H9 (cell line): ENCODE measurements around the gene HKDC1. TPM values are rescaled to one million over a fixed set of nuclear protein-coding genes. Genes with fewer than 3 reads are reported as not detected.

Experiments
- DNase-seq: peaks from one replicate; pipeline ENCODE4 v3.0.0-alpha.2; 2017
- H2AFZ ChIP-seq: one replicate; pipeline ENCODE4 v1.6.1; 2013; ENCODE audit warnings: mild to moderate bottlenecking, low read length, control low read depth, moderate library complexity
- H2AK5ac ChIP-seq: 2 replicates; pipeline ENCODE4 v1.6.1; 2013; ENCODE audit warnings: low read length, control low read depth, mixed read lengths; ENCODE audit not compliant: insufficient read length
- H2BK120ac ChIP-seq: one replicate; pipeline ENCODE4 v1.6.1; 2013; ENCODE audit warnings: low read depth, mild to moderate bottlenecking, low read length, control low read depth, inconsistent platforms; ENCODE audit not compliant: poor library complexity, severe bottlenecking
- H2BK12ac ChIP-seq: 2 replicates; pipeline ENCODE4 v1.6.1; 2013; ENCODE audit warnings: low read length, control low read depth, mixed read lengths, low read depth; ENCODE audit not compliant: insufficient read length
- H2BK15ac ChIP-seq: 2 replicates; pipeline ENCODE4 v1.6.1; 2013; ENCODE audit warnings: low read depth, low read length, control low read depth
- H2BK20ac ChIP-seq: one replicate; pipeline ENCODE4 v1.6.1; 2013; ENCODE audit warnings: low read depth, mild to moderate bottlenecking, low read length, control low read depth, inconsistent platforms; ENCODE audit not compliant: poor library complexity, severe bottlenecking
- H2BK5ac ChIP-seq: 2 replicates; pipeline ENCODE4 v1.6.1; 2013; ENCODE audit warnings: low read length, control low read depth, mixed read lengths; ENCODE audit not compliant: insufficient read length
- H3K14ac ChIP-seq: 2 replicates; pipeline ENCODE4 v1.6.1; 2013; ENCODE audit warnings: low read length, control low read depth; ENCODE audit not compliant: insufficient read depth
- H3K18ac ChIP-seq: 2 replicates; pipeline ENCODE4 v1.6.1; 2013; ENCODE audit warnings: low read depth, mild to moderate bottlenecking, mixed read lengths, low read length, control low read depth; ENCODE audit not compliant: insufficient read length
- H3K23ac ChIP-seq: 2 replicates; pipeline ENCODE4 v1.6.1; 2013; ENCODE audit warnings: low read length, control low read depth, mixed read lengths, low read depth; ENCODE audit not compliant: insufficient read length
- H3K23me2 ChIP-seq: 2 replicates; pipeline ENCODE4 v1.6.1; 2013; ENCODE audit warnings: low read depth, mild to moderate bottlenecking, mixed read lengths, low read length, control low read depth; ENCODE audit not compliant: insufficient read length, poor library complexity, severe bottlenecking
- H3K27ac ChIP-seq: 2 replicates; pipeline ENCODE4 v1.5.1; 2013; ENCODE audit warnings: low read length, control low read depth, mixed read lengths, low read depth; ENCODE audit not compliant: insufficient read length
- H3K27me3 ChIP-seq: 2 replicates; pipeline ENCODE4 v1.6.1; 2013; ENCODE audit warnings: low read length, control low read depth, inconsistent platforms; ENCODE audit not compliant: insufficient read depth
- H3K4ac ChIP-seq: 2 replicates; pipeline ENCODE4 v1.6.1; 2013; ENCODE audit warnings: low read depth, mild to moderate bottlenecking, control low read depth, inconsistent platforms, low read length, moderate library complexity
- H3K4me1 ChIP-seq: 2 replicates; pipeline ENCODE4 v1.6.1; 2013; ENCODE audit warnings: low read length, control low read depth, inconsistent platforms; ENCODE audit not compliant: insufficient read depth
- H3K4me2 ChIP-seq: 2 replicates; pipeline ENCODE4 v1.6.1; 2013; ENCODE audit warnings: low read length, control low read depth, mixed read lengths; ENCODE audit not compliant: insufficient read length, insufficient read depth
- H3K56ac ChIP-seq: 2 replicates; pipeline ENCODE4 v1.6.1; 2013; ENCODE audit warnings: low read depth, mild to moderate bottlenecking, mixed read lengths, low read length, control low read depth; ENCODE audit not compliant: insufficient read length
- H3K79me1 ChIP-seq: 2 replicates; pipeline ENCODE4 v1.6.1; 2013; ENCODE audit warnings: low read depth, mild to moderate bottlenecking, moderate library complexity, low read length, control low read depth, inconsistent platforms; ENCODE audit not compliant: insufficient read depth, poor library complexity, severe bottlenecking
- H3K79me2 ChIP-seq: 2 replicates; pipeline ENCODE4 v1.6.1; 2013; ENCODE audit warnings: low read length, control low read depth, inconsistent platforms; ENCODE audit not compliant: insufficient read depth
- H3K9ac ChIP-seq: 2 replicates; pipeline ENCODE4 v1.6.1; 2013; ENCODE audit warnings: low read length, control low read depth, mixed read lengths; ENCODE audit not compliant: insufficient read length; ENCODE audit errors: extremely low read depth
- H3K9me3 ChIP-seq: one replicate; pipeline ENCODE4 v1.6.1; 2013; ENCODE audit warnings: low read depth, low read length, inconsistent platforms; ENCODE audit not compliant: control insufficient read depth
- H3T11ph ChIP-seq: one replicate; pipeline ENCODE4 v1.6.1; 2013; ENCODE audit warnings: mild to moderate bottlenecking, low read length, control low read depth, inconsistent platforms
- H4K20me1 ChIP-seq: one replicate; pipeline ENCODE4 v1.6.1; 2013; ENCODE audit not compliant: control insufficient read depth, insufficient read length, insufficient read depth
- H4K5ac ChIP-seq: 2 replicates; pipeline ENCODE4 v1.6.1; 2013; ENCODE audit warnings: low read depth, mild to moderate bottlenecking, mixed read lengths, low read length, control low read depth; ENCODE audit not compliant: insufficient read length
- H4K8ac ChIP-seq: replicated peaks from 2 replicates; pipeline ENCODE4 v1.6.1; 2013; ENCODE audit warnings: low read length, control low read depth, mixed read lengths, low read depth; ENCODE audit not compliant: insufficient read length
- H4K91ac ChIP-seq: 2 replicates; pipeline ENCODE4 v1.6.1; 2013; ENCODE audit warnings: low read depth, mild to moderate bottlenecking, moderate library complexity, mixed read lengths, low read length, control low read depth; ENCODE audit not compliant: insufficient read length
- H3K27ac Mint-ChIP-seq, 3 experiments: 2 replicates in 2 of 3; 3 replicates in 1 of 3; pipeline ENCODE4 v1.8.0; 2020 to 2021; ENCODE audit warnings: mixed read lengths in 3 of 3, mild to moderate bottlenecking in 1 of 3, moderate library complexity in 1 of 3
- H3K27me3 Mint-ChIP-seq: 2 replicates; pipeline ENCODE4 v1.8.0; 2021; ENCODE audit warnings: low read depth, mild to moderate bottlenecking, moderate library complexity, mixed read lengths
- H3K36me3 Mint-ChIP-seq, 3 experiments: 2 replicates in 2 of 3; 3 replicates in 1 of 3; pipeline ENCODE4 v1.8.0; 2020 to 2021; ENCODE audit warnings: low read depth in 3 of 3, mixed read lengths in 3 of 3; ENCODE audit not compliant: insufficient read depth in 1 of 3
- H3K4me1 Mint-ChIP-seq, 2 experiments: 2 replicates each; pipeline ENCODE4 v1.8.0; 2020; ENCODE audit warnings: mixed read lengths in 2 of 2
- H3K4me3 Mint-ChIP-seq, 2 experiments: 2 replicates in 1 of 2; 3 replicates in 1 of 2; pipeline ENCODE4 v1.8.0; 2020 to 2021; ENCODE audit warnings: mild to moderate bottlenecking in 2 of 2, mixed read lengths in 2 of 2, moderate library complexity in 1 of 2
- H3K9me3 Mint-ChIP-seq, 2 experiments: 2 replicates in 1 of 2; 3 replicates in 1 of 2; pipeline ENCODE4 v1.8.0; 2020; ENCODE audit warnings: mild to moderate bottlenecking in 2 of 2, mixed read lengths in 2 of 2, moderate library complexity in 1 of 2
- CTCF ChIP-seq: fragments of 200-600 bp; sonication (generic); conservative IDR thresholded peaks from 3 replicates; pipeline ENCODE4 v1.8.0; 2021; ENCODE audit warnings: antibody characterized with exemption, mild to moderate bottlenecking
- WGBS: extraction: QIAGEN DNeasy Blood & Tissue Kit; methylation state at CpG from one replicate; pipeline ENCODE4 v1.1.7; 2013; ENCODE audit warnings: missing lambda C conversion rate, low lambda C conversion rate, mixed read lengths; ENCODE audit not compliant: insufficient read length; ENCODE audit errors: extremely low coverage; 5-methylcytosine and 5-hydroxymethylcytosine counted together
- total RNA-seq: library from RNA; stranded (reverse); gene quantifications from 2 replicates; pipeline ENCODE4 v1.2.1, GENCODE V29; 2021

The HKDC1 gene
- total RNA-seq, 1 experiment from 2014 or later = not detected

GRCh38 chr10:69265521-69265920 lies 45.4 kb downstream of the HKDC1 start:
- H2AFZ ChIP-seq = no peak overlapping the region
- H3K14ac ChIP-seq = no peak overlapping the region; the same call in 1 of the 2 replicates
- H3K27ac ChIP-seq = no peak overlapping the region
- no peaks in the 10 kb centered on the region for H3K79me2 ChIP-seq
- Mint-ChIP-seq H3K27ac (no peak overlapping the region), H3K36me3 (no peaks in the 10 kb centered on the region), H3K4me3 (no peak overlapping the region), H3K9me3 (no peaks in the 10 kb centered on the region), H3K4me1 (peaks cover 0 to 3% of the 10 kb centered on the region in 2 experiments; a peak in 1 of 4 replicates), H3K27me3 (no peaks in the 10 kb centered on the region; the same call in 1 of the 2 replicates)
- H2BK120ac ChIP-seq = no peak overlapping the region
- no peak overlapping the region for H2BK20ac ChIP-seq
- H4K8ac ChIP-seq = no peak overlapping the region
- TF ChIP-seq CTCF = no peak
- H3K56ac ChIP-seq = no peak overlapping the region
- H3K23me2 ChIP-seq = no peaks in the 10 kb centered on the region
- no peak overlapping the region for H2BK5ac ChIP-seq
- H2AK5ac ChIP-seq = no peak overlapping the region
- no peak overlapping the region for H3K18ac ChIP-seq
- no peaks in the 10 kb centered on the region for H4K20me1 ChIP-seq
- DNase-seq = no peak
- no peak overlapping the region for H2BK12ac ChIP-seq
- H3K27me3 ChIP-seq = no peaks in the 10 kb centered on the region; the same call in 1 of the 2 replicates
- H4K91ac ChIP-seq = no peak overlapping the region
- no peaks in the 10 kb centered on the region for H3K4me1 ChIP-seq
- H3T11ph ChIP-seq = no peak overlapping the region
- H3K79me1 ChIP-seq = no peaks in the 10 kb centered on the region
- no CpG with 5 or more reads among the region's 17 CpGs for WGBS
- no peak overlapping the region for H2BK15ac ChIP-seq
- no peak overlapping the region for H3K4ac ChIP-seq
- H3K4me2 ChIP-seq = no peak overlapping the region
- no peaks in the 10 kb centered on the region for H3K9me3 ChIP-seq
- no peak overlapping the region for H3K9ac ChIP-seq
- no peak overlapping the region for H3K23ac ChIP-seq
- H4K5ac ChIP-seq = no peak overlapping the region
